HL-60/S4 treated with retinoic acid at 250 ng/mL for 4 days and 3 days (cell line): ENCODE results near the gene KIF26A.
"Not testable (repeated sequence)": the region's sequence is repeated elsewhere in the genome, so short reads cannot be mapped to it uniquely, and the experiment has no call there.

ENCODE experiments used
- in situ Hi-C: fragments of 300-500 bp; cut with MboI; formaldehyde crosslinking; loops from 2 replicates; pipeline ENCODE4 v1.7.0; 2022; ENCODE audit warnings: low sequenced_read_pairs

KIF26A gene

GRCh38 chr14:104153394-104153755 is 15.0 kb downstream of the KIF26A start:
- in situ Hi-C loops, result not testable (repeated sequence)

GRCh38 chr14:104154246-104154645 is 15.9 kb downstream of the KIF26A start:
- in situ Hi-C loops, result no loop called here

DNA sequence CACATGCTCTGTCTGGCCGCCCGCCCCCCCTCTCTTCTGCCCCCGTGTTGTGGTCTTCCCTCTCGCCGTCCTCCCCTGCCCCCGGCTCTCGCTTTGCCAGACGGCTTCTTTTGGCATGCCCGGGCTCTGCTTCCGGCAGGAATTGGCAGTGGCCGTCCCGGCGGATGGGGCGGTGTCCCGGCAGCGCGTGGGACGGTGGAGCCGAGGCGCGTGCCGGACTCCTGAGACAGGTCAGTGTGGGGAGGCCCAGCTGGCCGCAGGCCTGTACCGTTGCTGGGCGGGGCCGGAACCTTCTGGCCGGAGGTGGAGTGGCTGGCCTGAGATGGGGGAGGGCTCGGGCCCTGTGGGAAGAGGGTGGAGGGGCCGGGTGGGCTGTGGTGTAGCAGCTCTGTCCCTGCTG is 17.1 kb downstream of the KIF26A start:
- in situ Hi-C loops, result no loop called here

DNA sequence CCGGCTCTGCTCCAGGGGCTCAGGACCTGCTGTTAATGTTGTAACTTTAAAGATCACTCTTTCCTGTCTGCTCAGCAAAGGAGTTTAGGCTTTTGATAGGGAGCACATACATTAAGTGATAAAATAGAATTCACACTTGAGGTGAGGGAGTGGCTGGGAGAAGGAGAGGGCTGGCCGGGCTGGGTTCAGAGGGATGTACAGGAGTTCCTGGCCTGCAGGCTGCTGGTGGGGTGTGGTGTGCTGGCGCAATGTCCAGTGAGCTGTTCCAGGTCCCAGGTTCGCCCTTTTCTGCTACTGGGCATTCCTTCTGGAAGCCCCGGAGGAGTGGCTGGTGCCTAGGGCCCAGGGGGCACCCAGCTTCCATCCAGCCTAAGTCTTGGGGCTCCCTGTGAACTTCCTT is 17.8 kb downstream of the KIF26A start:
- in situ Hi-C loops, result no loop called here

GRCh38 chr14:104157016-104157928 is 18.9 kb downstream of the KIF26A start:
- in situ Hi-C loops, result no loop called here

- in situ Hi-C loops, result no loop called here
Observed at GRCh38 chr14:104158827-104159798, 20.7 kb downstream of the KIF26A start.

DNA sequence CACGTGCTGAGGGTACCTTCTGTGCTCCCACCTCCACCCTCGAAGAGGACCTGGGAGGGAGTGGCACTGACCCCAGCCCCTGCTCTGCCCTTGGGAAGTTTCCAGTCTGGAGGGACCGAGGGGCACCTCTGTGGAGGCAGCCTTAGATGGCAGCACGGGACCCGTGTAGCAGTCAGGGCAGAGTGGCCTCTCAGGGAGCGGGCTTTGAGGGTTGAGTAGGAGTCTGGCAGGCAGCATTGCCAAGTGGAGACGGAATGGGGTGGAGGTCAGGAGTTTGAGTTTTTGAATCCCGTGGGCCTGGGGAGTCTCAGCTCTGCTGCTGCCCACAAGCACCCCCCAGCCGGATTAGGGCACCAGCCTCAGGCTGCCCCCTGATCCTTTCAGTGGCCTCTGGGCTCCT is 21.6 kb downstream of the KIF26A start:
- in situ Hi-C loops, result no loop called here

DNA sequence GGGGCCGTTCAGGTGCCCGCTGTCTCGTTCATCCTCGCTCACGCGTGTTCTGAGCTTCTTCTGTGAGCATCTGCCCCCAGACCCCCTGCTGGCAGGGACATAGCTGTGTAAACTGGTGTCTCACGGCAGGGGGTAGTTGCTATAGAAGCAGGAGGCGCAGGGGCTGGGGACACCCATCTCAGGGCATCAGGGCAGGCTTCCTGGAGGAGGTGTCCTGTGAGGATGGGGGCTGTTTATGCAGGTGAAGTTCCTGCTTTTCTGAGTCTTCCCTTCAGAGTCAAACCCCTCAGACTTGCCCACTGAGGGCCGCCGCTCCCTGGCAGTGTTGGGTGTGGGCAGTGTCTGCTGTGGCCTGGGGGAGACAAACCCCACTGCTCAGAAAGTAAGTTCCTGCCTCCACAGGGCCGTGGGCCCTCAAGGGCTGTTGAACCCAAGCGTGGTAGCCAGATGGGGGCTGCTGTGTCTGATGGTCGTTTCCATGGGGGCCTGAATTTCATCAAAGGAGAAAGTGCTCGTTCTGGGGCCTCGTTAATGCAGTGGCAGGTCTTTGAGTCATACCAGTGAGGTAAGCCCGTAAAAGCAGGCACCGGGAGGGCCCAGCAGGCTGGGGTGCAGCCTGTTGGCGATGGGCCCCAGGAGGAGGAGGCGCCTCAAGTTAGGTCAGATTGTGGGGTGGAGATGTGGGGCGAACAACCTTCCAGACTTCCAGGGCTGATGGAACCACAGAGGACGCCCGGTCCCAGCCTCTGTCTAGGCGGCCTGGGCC is 23.4 kb downstream of the KIF26A start:
- in situ Hi-C loops, result no loop called here

DNA sequence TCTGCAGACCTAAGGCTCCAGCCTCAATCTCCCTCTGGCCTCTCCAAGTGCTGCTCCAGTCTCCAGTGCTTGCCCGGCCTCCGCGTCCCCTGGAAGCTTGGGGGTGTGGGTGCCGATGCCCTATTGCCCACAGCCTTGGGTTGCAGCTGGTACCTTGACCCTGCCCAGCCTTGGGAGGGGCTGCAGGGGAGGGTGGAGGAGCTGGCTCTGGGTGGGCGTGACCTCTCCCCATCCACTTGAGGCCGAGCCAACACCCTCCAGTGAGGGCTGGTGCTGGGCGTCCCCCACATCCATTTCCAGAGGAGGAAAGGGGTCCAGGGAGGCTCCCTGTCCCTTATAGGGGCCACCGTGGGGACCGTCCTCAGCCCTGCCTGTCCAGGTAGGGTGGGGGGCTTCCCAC is 24.1 kb downstream of the KIF26A start:
- in situ Hi-C loops, result no loop called here

GRCh38 chr14:104163541-104163940 is 25.2 kb downstream of the KIF26A start:
- in situ Hi-C loops, result no loop called here

DNA sequence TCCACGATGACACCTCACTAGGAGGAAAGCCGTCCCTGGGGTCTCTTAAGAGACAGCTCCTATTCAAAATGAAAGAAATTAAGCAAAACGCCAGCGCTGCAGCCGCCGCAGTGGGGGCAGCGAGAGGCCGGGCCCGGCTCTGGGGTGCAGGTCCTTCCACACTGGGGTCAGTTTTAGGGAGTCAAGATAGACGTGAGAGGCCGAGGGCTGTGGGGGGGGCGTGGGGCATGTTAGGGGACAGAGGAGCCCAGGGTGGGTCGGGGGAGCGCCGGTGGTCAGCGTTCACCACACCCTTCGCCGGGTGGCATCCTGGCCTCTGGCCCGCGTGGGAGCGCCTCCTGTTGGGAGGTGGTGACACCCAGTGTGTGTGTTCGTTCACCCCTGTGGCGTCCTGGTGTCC is 25.7 kb downstream of the KIF26A start:
- in situ Hi-C loops, result no loop called here

DNA sequence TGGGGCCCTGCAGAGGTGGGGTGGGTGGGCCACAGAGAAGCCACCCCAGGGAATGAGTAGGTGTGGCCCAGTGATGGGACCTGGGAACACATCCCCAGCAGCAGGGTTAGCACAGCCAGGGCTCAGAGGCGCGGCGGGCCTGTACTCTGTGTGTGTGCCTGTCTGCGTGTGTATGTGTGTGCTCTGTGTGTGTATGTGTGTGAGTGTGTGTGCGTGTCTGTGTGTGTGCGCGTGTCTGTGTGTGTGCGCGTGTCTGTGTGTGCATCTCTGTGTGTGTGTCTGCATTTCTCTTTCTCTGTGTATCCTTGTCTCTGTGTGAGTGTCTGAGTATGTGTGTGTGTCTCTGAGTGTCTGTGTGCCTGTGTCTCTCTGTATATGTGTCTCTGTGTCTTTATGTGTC is 26.1 kb downstream of the KIF26A start:
- in situ Hi-C loops, result no loop called here

- in situ Hi-C loops, result no loop called here
Observed at GRCh38 chr14:104166698-104167097, 28.3 kb downstream of the KIF26A start.

GRCh38 chr14:104168603-104169002 is 30.2 kb downstream of the KIF26A start:
- in situ Hi-C loops, result no loop called here

DNA sequence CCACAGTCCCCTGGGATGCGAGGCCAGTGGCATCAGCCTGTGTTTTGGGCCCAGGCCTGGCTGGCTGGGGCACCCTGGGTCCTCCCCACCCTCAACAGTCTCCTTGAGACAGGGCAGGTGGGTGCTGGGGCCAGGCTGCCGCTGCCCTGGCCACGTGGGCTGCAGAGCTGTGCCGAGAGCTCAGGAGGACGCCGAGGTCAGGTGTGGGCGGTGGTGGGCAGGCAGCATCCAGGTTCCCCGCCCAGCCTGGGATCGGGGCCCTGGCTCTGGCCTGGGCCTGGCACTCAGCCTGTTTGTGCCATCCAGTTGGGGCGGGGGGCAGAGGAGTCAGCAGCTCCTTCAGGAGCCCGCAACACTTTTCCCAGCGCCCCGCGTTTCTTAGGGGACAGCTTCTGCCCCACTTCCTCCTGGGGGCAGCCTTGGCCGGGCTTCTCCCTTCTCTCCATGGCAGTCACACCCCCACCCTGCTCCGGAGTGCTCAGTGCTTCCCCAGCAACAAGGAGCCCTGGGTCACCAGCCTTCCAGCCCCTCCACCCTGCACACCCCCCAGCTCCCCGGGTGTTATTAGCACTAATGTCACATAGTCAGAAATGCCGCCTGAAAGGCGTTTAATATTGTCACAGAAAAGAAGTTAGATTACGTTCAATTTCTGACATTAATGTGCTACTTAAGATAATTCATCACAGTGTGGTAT is 30.8 kb downstream of the KIF26A start:
- in situ Hi-C loops, result no loop called here

GRCh38 chr14:104169699-104170479 is 31.5 kb downstream of the KIF26A start:
- in situ Hi-C loops, result no loop called here

GRCh38 chr14:104171029-104171697 is 32.8 kb downstream of the KIF26A start:
- in situ Hi-C loops, result no loop called here

- in situ Hi-C loops, result no loop called here
Observed at GRCh38 chr14:104171895-104172294, 33.5 kb downstream of the KIF26A start.

DNA sequence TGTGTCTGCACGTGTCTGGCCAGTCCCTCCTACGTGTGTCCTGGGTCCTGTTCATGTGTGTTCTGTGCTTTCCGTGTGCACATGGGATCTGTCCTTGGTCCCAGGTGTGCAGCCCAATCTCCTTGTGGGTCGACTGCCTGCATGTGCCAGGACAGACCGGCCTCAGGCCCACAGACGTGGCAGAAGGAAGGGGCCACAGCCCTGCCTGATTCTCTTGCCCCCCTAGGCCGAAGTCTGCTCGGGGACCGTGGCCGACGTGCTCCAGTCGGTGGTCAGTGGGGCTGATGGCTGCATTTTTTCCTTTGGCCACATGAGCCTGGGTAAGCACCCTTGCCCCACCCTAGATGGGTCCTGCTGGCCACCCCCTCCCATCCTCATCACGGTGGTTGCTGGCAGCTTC is 34.0 kb downstream of the KIF26A start:
- in situ Hi-C loops, result no loop called here
